ENCODE results near the gene TNFSF12. TPM values are rescaled to one million over a fixed set of nuclear protein-coding genes. Genes with fewer than 3 reads are reported as not detected.
A peak's percentile ranks its signal among the peaks of the same experiment; 100 is the strongest.

Gene TNFSF12
- total and polyA plus RNA-seq, 5 donors from 2014 or later, result 35.5 to 49.6 (median 43.9) TPM

- DNase-seq, result no peak
- H3K36me3 ChIP-seq (ENCODE audit: control insufficient read depth, insufficient read depth, low read length), result peaks cover 94% of the 10 kb centered on the region
- Mint-ChIP-seq H3K4me3 (peak overlapping the region in 1 of 4 donors; percentile 35), H3K27ac (no peak overlapping the region), H3K27me3 (no peaks in the 10 kb centered on the region), H3K9me3 (no peaks in the 10 kb centered on the region), H3K4me1 (no peaks in the 10 kb centered on the region), H3K36me3 (peaks cover 39% of the 10 kb centered on the region)
- H3K9me3 ChIP-seq (ENCODE audit: control insufficient read depth in 2 of 2, low read length in 2 of 2), result no peaks in the 10 kb centered on the region
- no peak for ATAC-seq (ENCODE audit: low read depth in 2 of 2)
- H3K27me3 ChIP-seq (ENCODE audit: control insufficient read depth, insufficient read depth, low read length), result no peaks in the 10 kb centered on the region
- H3K4me1 ChIP-seq (ENCODE audit: control insufficient read depth, insufficient read depth, low read length, poor library complexity, severe bottlenecking), result no peaks in the 10 kb centered on the region
- H3K4me3 ChIP-seq (ENCODE audit: low read depth, low read length), result no peak overlapping the region
- no peak overlapping the region for H3K27ac ChIP-seq (ENCODE audit: insufficient read depth, low read length, poor library complexity, severe bottlenecking)
Observed at GRCh38 chr17:7508846-7509245, 40.0 kb upstream of the TNFSF12 start.

GRCh38 chr17:7509937-7510336 lies 38.9 kb upstream of the TNFSF12 start:
- no peaks in the 10 kb centered on the region for H3K9me3 ChIP-seq (ENCODE audit: control insufficient read depth in 2 of 2, low read length in 2 of 2)
- no peaks in the 10 kb centered on the region for H3K27me3 ChIP-seq (ENCODE audit: control insufficient read depth, insufficient read depth, low read length)
- Mint-ChIP-seq H3K9me3 (no peaks in the 10 kb centered on the region), H3K27ac (peak overlapping the region in 1 of 3 donors; percentile 38), H3K36me3 (peaks cover 34% of the 10 kb centered on the region), H3K4me3 (no peak overlapping the region), H3K4me1 (peaks cover 0 to 5% (median 0%) of the 10 kb centered on the region in 4 donors), H3K27me3 (no peaks in the 10 kb centered on the region)
- no peak for ATAC-seq (ENCODE audit: low read depth in 2 of 2)
- DNase-seq, result no peak
- H3K36me3 ChIP-seq (ENCODE audit: control insufficient read depth, insufficient read depth, low read length), result peaks cover 91% of the 10 kb centered on the region
- H3K27ac ChIP-seq (ENCODE audit: insufficient read depth, low read length, poor library complexity, severe bottlenecking), result no peak overlapping the region
- no peak overlapping the region for H3K4me3 ChIP-seq (ENCODE audit: low read depth, low read length)
- no peaks in the 10 kb centered on the region for H3K4me1 ChIP-seq (ENCODE audit: control insufficient read depth, insufficient read depth, low read length, poor library complexity, severe bottlenecking)

- H3K27ac Mint-ChIP-seq, result peak overlapping the region in 2 of 3 donors; percentile 32 to 62
- no peak overlapping the region for H3K4me3 Mint-ChIP-seq
- Histone ChIP-seq H3K9me3 (ENCODE audit: control insufficient read depth in 2 of 2, low read length in 2 of 2) (no peaks in the 10 kb centered on the region), H3K4me1 (ENCODE audit: control insufficient read depth, insufficient read depth, low read length, poor library complexity, severe bottlenecking) (no peaks in the 10 kb centered on the region), H3K4me3 (ENCODE audit: low read depth, low read length) (no peak overlapping the region), H3K27me3 (ENCODE audit: control insufficient read depth, insufficient read depth, low read length) (no peaks in the 10 kb centered on the region), H3K36me3 (ENCODE audit: control insufficient read depth, insufficient read depth, low read length) (peaks cover 81% of the 10 kb centered on the region), H3K27ac (ENCODE audit: insufficient read depth, low read length, poor library complexity, severe bottlenecking) (no peak overlapping the region)
- DNase-seq (no peak), ATAC-seq (ENCODE audit: low read depth in 2 of 2) (no peak)
- H3K27me3 Mint-ChIP-seq, result no peaks in the 10 kb centered on the region
- no peaks in the 10 kb centered on the region for H3K9me3 Mint-ChIP-seq
- H3K36me3 Mint-ChIP-seq, result peaks cover 27% of the 10 kb centered on the region
- peaks cover 0 to 5% (median 0%) of the 10 kb centered on the region in 4 donors for H3K4me1 Mint-ChIP-seq
Observed at GRCh38 chr17:7511108-7511507, 37.8 kb upstream of the TNFSF12 start.

GRCh38 chr17:7512105-7512504 lies 36.8 kb upstream of the TNFSF12 start:
- peaks cover 71% of the 10 kb centered on the region for H3K36me3 ChIP-seq (ENCODE audit: control insufficient read depth, insufficient read depth, low read length)
- Mint-ChIP-seq H3K4me1 (peaks cover 0 to 5% (median 0%) of the 10 kb centered on the region in 4 donors), H3K36me3 (peaks cover 27% of the 10 kb centered on the region)

GRCh38 chr17:7512824-7513540 lies 35.9 kb upstream of the TNFSF12 start:
- Mint-ChIP-seq H3K27me3 (no peaks in the 10 kb centered on the region), H3K4me3 (no peak overlapping the region), H3K36me3 (peaks cover 27% of the 10 kb centered on the region), H3K4me1 (peaks cover 0 to 5% (median 0%) of the 10 kb centered on the region in 4 donors), H3K27ac (no peak overlapping the region), H3K9me3 (no peaks in the 10 kb centered on the region)
- Histone ChIP-seq H3K27me3 (ENCODE audit: control insufficient read depth, insufficient read depth, low read length) (no peaks in the 10 kb centered on the region), H3K4me1 (ENCODE audit: control insufficient read depth, insufficient read depth, low read length, poor library complexity, severe bottlenecking) (no peaks in the 10 kb centered on the region), H3K27ac (ENCODE audit: insufficient read depth, low read length, poor library complexity, severe bottlenecking) (no peak overlapping the region), H3K9me3 (ENCODE audit: control insufficient read depth in 2 of 2, low read length in 2 of 2) (no peaks in the 10 kb centered on the region), H3K36me3 (ENCODE audit: control insufficient read depth, insufficient read depth, low read length) (peaks cover 65% of the 10 kb centered on the region), H3K4me3 (ENCODE audit: low read depth, low read length) (no peak overlapping the region)
- no peak for ATAC-seq (ENCODE audit: low read depth in 2 of 2)
- DNase-seq, result no peak

More at GRCh38 chr17:7512105-7512504, 36.8 kb upstream of the TNFSF12 start:
- Histone ChIP-seq H3K27ac (ENCODE audit: insufficient read depth, low read length, poor library complexity, severe bottlenecking) (no peak overlapping the region), H3K4me3 (ENCODE audit: low read depth, low read length) (no peak overlapping the region), H3K4me1 (ENCODE audit: control insufficient read depth, insufficient read depth, low read length, poor library complexity, severe bottlenecking) (no peaks in the 10 kb centered on the region), H3K9me3 (ENCODE audit: control insufficient read depth in 2 of 2, low read length in 2 of 2) (no peaks in the 10 kb centered on the region), H3K27me3 (ENCODE audit: control insufficient read depth, insufficient read depth, low read length) (no peaks in the 10 kb centered on the region)
- no peak for ATAC-seq (ENCODE audit: low read depth in 2 of 2)
- H3K27me3 Mint-ChIP-seq, result no peaks in the 10 kb centered on the region
- DNase-seq, result no peak
- H3K4me3 Mint-ChIP-seq, result no peak overlapping the region
- no peak overlapping the region for H3K27ac Mint-ChIP-seq
- no peaks in the 10 kb centered on the region for H3K9me3 Mint-ChIP-seq

GRCh38 chr17:7513850-7514419 lies 34.9 kb upstream of the TNFSF12 start:
- no peak overlapping the region for H3K4me3 Mint-ChIP-seq

GRCh38 chr17:7515911-7516610 lies 32.8 kb upstream of the TNFSF12 start:
- Histone ChIP-seq H3K27ac (ENCODE audit: insufficient read depth, low read length, poor library complexity, severe bottlenecking) (no peak overlapping the region), H3K9me3 (ENCODE audit: control insufficient read depth in 2 of 2, low read length in 2 of 2) (no peaks in the 10 kb centered on the region), H3K4me3 (ENCODE audit: low read depth, low read length) (no peak overlapping the region), H3K36me3 (ENCODE audit: control insufficient read depth, insufficient read depth, low read length) (peaks cover 35% of the 10 kb centered on the region), H3K27me3 (ENCODE audit: control insufficient read depth, insufficient read depth, low read length) (no peaks in the 10 kb centered on the region), H3K4me1 (ENCODE audit: control insufficient read depth, insufficient read depth, low read length, poor library complexity, severe bottlenecking) (no peaks in the 10 kb centered on the region)
- ATAC-seq (ENCODE audit: low read depth in 2 of 2) (no peak), DNase-seq (no peak)
- H3K9me3 Mint-ChIP-seq, result no peaks in the 10 kb centered on the region
- H3K27me3 Mint-ChIP-seq, result no peaks in the 10 kb centered on the region
- peaks cover 0 to 5% (median 0%) of the 10 kb centered on the region in 4 donors for H3K4me1 Mint-ChIP-seq
- peaks cover 8% of the 10 kb centered on the region for H3K36me3 Mint-ChIP-seq
- no peak overlapping the region for H3K4me3 Mint-ChIP-seq
- H3K27ac Mint-ChIP-seq, result no peak overlapping the region

More at GRCh38 chr17:7513850-7514419, 34.9 kb upstream of the TNFSF12 start:
- no peak overlapping the region for H3K27ac ChIP-seq (ENCODE audit: insufficient read depth, low read length, poor library complexity, severe bottlenecking)
- Mint-ChIP-seq H3K36me3 (peaks cover 20% of the 10 kb centered on the region), H3K27ac (no peak overlapping the region), H3K27me3 (no peaks in the 10 kb centered on the region), H3K9me3 (no peaks in the 10 kb centered on the region), H3K4me1 (peaks cover 0 to 5% (median 0%) of the 10 kb centered on the region in 4 donors)
- DNase-seq, result no peak
- H3K4me1 ChIP-seq (ENCODE audit: control insufficient read depth, insufficient read depth, low read length, poor library complexity, severe bottlenecking), result no peaks in the 10 kb centered on the region
- no peak overlapping the region for H3K4me3 ChIP-seq (ENCODE audit: low read depth, low read length)
- H3K36me3 ChIP-seq (ENCODE audit: control insufficient read depth, insufficient read depth, low read length), result peaks cover 56% of the 10 kb centered on the region
- H3K27me3 ChIP-seq (ENCODE audit: control insufficient read depth, insufficient read depth, low read length), result no peaks in the 10 kb centered on the region
- ATAC-seq (ENCODE audit: low read depth in 2 of 2), result no peak
- H3K9me3 ChIP-seq (ENCODE audit: control insufficient read depth in 2 of 2, low read length in 2 of 2), result no peaks in the 10 kb centered on the region
